Astrocyte (in vitro differentiated cells and primary cell): ENCODE measurements around the gene EVA1C.

Experiments
- EZH2 ChIP-seq: IDR thresholded peaks from 2 replicates; pipeline ENCODE4 v1.6.1; 2012; ENCODE audit warnings: mild to moderate bottlenecking, low read length, inconsistent platforms; ENCODE audit not compliant: insufficient read depth
- TF ChIP-seq, protein P1 (sequence below): IDR thresholded peaks from 2 replicates; pipeline ENCODE4 v1.5.1; 2011; ENCODE audit warnings: low read depth, mild to moderate bottlenecking, inconsistent platforms, low read length, moderate library complexity; ENCODE audit not compliant: insufficient read depth

DNA sequence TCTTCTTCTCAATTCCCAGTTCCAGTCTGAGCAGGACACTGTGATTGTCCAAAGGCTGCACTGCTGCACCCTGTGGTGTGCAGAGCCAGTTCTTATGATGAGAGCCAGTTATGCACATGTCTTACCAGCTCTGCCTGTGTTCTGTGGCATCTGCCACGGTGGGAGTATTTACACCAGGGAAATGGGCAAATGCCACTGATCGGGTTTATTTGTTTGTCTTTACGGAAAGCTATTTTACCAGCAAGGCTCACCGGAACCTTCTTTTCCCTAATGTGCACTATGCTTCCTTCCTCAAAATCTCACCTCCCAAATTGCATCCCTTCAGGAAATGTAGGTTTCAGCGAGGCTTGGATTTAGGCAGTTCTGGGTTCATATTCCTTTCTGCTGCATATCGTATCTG is 49.0 kb downstream of the EVA1C start:
- TF ChIP-seq, protein P1, sequence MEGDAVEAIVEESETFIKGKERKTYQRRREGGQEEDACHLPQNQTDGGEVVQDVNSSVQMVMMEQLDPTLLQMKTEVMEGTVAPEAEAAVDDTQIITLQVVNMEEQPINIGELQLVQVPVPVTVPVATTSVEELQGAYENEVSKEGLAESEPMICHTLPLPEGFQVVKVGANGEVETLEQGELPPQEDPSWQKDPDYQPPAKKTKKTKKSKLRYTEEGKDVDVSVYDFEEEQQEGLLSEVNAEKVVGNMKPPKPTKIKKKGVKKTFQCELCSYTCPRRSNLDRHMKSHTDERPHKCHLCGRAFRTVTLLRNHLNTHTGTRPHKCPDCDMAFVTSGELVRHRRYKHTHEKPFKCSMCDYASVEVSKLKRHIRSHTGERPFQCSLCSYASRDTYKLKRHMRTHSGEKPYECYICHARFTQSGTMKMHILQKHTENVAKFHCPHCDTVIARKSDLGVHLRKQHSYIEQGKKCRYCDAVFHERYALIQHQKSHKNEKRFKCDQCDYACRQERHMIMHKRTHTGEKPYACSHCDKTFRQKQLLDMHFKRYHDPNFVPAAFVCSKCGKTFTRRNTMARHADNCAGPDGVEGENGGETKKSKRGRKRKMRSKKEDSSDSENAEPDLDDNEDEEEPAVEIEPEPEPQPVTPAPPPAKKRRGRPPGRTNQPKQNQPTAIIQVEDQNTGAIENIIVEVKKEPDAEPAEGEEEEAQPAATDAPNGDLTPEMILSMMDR, result no peak
- TF ChIP-seq EZH2, result no peak
